ENCODE measurements around the gene CCM2.
"Not testable (repeated sequence)": the region's sequence is repeated elsewhere in the genome, so short reads cannot be mapped to it uniquely, and the experiment has no call there.

CCM2 gene

DNA sequence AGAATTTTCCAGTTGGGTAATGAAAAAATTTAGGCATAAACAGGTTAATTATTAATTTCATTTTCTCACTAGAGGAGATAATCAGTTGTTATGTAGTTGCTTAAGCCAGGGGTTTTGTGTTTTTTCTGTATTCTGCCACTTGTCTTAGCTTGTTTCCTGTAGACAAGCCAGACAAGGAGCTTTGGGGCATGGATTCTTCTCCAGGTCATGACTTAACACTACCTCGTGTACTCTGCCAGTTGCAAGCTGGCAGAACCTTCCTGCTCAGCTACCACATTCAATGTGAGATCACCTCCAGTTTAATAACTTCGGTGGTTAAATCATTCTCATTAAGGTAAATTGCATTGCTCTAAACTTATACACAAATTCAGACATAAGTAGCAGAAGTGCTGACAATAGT, 1.8 kb downstream of the CCM2 start:
- DNase-seq: no peak

DNA sequence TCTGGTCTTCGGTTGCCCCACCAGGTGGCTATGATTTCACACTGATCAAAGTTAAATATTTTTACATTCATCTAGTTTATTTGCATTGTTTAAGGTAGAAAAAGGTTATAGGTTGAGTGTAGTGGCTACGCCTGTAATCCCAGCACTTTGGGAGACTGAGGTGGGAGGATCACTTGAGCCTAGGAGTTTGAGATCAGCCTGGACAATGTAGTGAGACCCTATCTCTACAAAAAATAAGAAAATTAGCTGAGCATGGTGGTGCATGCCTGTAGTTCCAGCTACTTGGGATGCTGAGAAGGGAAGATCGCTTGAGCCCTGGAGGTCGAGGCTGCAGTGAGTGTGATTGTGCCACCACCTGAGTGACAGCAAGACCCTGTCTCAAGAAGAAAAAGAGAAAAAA, 3.8 kb downstream of the CCM2 start:
- DNase-seq: no peak

DNA sequence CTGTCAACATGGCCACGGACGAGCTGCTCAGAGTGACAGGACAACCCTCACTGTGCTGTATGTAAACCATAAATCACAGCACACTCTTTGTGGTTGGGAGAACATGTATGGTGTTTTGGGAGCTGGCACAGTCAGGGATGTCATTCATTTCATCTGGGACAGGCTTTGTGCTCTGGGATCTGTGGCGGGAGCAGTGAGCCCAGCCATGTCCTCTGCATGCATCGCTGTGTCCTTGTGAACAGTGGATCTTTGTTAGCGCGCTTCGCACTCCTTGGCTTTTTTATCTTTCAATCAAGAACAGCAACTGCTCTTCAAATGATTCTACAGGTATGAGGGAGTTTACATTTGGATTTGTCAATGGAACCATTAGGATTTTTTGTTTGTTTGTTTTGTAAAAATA, 7.1 kb downstream of the CCM2 start:
- DNase-seq: no peak

DNA sequence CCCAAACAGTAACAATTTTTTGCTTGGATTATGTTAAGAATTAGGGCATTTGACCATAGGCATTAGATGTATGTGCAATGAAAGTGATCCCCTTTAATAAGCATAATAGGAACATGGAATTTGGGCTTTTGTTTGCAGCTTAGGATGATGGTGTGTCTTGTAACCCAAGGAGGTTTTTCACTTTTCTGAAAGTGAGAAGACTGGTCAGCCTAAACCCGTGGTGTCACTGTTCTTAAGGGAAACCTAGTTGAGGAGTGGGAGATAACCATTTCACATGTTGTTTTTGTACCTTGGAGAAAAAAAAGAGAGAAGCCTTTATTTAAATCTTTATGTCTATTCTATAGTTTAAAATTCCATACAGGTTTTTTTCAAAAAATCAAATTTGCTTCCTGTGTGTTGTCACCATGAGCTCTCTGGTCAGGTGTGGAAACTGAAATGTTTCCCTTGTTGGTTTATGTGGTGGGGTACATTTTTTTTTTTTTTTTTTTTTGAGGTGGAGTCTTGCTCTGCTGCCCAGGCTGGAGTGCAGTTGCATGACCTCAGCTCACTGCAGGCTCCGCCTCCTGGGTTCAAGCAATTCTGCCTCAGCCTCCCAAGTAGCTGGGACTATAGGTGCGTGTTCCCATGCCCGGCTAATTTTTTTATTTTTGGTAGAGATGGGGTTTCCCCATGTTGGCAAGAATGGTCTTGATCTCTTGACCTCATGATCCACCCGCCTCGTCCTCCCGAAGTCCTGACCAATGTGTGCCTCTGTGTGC, 7.7 kb downstream of the CCM2 start:
- DNase-seq: no peak

DNA sequence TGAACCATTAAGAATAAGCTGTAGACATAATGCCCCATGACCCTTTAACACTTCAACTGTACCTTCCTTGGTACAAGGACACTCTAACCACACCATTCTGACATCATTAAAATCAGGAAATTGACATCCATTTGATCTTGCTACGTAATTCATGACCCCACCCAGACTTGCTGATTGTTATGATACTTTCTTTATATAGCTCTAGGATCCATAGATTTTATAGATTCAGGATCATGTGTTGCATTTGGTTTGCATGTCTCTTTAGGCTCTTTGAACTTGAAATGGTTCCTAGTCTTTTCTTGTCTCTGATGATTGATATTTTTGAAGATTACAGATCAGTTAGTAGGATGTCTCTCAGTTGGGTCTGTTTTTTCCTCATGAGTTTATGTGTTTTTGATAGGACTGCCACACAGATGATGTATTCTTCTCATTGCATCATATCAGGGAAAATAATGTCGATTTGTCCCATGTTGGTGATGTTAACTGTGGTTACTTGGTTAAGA, 13.5 kb downstream of the CCM2 start:
- no peak for DNase-seq

DNA sequence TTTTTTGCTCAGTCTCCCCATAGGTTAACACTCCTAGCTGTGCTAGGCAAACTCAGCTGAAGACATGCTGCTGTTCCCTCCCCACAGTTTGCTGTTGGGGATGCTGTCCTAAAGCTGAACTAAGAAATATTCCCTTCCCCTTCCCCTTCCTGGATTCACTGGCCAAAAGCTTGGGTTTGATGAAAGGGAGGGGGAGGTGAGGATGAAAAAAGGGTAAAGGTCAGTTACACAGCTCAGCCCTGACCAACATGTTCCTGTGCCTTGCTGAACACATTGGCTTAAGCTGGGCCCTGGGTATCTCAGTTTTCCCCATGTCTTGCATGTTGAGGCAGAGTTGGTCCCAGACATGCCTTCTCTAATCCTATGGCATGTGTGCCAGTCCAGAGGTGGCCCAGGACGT, 15.3 kb downstream of the CCM2 start:
- DNase-seq: no peak

DNA sequence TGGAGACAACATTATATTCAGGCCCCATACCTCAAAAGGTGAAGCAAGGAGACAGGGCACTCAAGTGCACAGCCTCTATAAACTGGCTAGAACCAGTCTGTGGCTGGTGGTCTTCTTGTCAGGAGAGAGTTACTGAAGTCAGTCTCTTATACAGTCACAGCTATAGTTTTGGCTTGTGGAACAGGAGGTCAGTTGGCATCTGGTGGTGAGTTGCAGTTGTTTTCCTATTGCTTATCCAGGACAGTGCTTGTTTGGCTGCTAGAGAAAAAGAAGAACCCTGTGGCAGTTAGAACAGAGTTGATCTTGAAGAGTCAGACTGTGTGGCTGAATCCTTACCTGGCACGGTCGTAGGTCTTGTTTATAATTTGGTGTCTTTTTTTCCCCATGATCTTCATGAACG, 17.3 kb downstream of the CCM2 start:
- DNase-seq: no peak

DNA sequence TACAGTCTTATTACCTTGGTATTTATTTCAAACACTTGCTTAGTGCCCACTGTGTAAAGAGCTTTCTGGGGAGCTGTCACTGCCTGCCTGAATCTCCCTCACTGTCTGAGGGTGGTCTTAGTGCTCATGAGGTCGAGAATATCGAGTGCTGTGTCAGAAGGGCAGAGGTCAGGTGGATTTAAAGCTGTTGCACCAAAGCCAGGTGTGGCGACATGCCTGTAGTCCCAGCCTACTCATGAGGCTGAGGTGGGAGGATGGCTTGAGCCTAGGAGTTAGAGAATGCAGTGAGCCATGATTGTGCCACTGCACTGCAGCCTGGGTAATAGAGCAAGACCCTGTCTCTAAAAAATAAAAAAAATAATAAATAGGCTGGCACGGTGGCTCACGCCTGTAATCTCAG, 20.9 kb downstream of the CCM2 start:
- DNase-seq: no peak

DNA sequence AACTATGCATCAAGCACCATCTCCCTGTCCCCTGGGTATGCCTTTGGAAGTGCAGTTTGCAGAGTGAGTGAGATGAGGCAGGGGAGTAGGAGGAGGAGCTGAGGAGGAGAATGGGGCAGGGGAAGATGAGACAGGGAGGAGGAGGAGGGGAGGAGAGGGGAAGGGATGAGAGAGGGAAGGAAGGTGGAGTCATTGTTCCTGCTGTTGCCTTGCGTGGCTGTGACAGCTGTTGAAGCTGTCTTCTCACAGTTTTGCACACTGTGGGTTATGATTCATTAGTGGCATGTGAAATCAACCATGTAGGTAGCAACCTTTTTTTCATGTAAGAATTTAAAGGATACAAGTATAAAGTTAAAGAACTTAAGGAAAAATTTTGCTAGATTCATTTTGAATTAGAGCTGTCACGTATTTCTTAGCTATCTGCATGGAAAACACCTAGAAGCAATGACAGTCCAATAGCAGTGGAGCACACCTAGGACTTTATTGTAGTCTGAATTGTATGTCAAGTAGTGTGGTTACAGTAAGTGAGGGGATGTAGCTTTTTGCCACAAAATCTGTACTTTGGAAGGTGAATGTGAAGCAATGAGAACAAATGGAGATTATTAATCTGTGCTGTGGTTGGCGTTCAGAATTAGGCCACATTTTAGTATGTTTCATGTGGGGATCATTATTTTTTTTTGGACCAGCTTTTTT, 21.7 kb downstream of the CCM2 start:
- no peak for DNase-seq

DNA sequence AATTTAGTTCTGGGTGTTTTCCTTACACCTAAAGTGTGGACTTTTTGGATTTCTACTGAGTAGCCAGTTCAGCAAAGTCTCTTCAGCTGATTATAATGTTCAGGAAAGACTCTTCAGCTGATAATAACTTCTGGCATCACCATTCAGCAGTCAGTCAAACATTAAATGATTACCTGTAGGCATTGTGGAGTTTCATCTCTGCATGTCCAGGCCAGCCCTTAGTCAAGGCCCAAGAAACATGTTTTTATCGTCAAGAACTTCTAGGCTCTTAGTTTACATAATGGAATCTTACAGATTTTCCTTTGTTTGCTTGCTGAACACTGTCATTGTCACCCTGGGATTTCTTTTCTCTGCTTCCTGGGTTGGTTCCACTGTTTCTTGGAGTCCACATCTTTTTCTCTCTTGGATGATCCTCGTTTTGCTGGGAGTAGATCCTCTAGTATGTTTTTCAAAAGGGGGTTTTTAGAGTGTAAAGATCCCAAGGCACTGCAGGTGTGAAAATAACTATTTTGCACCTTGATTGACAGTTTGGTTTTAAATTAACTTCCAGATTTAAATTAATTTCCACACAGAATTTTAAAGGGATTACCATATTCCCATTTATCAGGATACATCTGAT, 24.2 kb downstream of the CCM2 start:
- DNase-seq: no peak

DNA sequence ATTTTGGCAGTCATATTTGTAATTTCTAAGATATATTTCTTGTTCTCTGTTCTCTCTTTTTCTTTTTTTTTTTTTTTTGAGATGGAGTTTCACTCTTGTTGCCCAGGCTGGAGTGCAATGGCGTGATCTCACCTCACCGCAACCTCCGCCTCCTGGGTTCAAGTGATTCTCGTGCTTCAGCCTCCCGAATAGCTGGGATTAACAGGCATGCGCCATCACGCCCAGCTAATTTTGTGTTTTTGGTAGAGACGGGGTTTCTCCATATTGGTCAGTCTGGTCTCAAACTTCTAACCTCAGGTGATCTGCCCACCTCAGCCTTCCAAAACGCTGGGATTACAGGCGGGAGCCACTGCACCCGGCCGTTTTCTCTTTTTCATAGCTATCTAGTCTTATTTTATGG, 25.5 kb downstream of the CCM2 start:
- DNase-seq: not testable (repeated sequence)

DNA sequence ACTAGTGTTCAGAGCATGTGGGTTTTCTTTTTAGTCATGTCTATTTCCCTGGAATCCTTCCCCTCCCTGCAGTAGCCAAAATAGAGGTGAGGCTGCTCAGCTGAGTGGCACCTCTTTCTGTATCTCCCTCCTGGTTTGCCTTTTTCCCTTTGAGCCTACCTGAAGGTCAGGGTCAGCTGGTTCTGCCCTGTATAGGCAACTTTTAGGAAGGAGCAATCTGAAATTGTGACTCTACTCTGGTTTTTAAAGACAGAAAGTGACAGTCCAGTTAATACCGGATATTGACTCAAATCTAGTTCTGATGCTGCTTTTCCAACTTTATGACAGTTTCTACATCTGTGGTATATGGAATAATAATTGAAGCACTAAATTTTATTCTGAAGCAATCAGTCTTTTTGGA, 26.0 kb downstream of the CCM2 start:
- no peak for DNase-seq

DNA sequence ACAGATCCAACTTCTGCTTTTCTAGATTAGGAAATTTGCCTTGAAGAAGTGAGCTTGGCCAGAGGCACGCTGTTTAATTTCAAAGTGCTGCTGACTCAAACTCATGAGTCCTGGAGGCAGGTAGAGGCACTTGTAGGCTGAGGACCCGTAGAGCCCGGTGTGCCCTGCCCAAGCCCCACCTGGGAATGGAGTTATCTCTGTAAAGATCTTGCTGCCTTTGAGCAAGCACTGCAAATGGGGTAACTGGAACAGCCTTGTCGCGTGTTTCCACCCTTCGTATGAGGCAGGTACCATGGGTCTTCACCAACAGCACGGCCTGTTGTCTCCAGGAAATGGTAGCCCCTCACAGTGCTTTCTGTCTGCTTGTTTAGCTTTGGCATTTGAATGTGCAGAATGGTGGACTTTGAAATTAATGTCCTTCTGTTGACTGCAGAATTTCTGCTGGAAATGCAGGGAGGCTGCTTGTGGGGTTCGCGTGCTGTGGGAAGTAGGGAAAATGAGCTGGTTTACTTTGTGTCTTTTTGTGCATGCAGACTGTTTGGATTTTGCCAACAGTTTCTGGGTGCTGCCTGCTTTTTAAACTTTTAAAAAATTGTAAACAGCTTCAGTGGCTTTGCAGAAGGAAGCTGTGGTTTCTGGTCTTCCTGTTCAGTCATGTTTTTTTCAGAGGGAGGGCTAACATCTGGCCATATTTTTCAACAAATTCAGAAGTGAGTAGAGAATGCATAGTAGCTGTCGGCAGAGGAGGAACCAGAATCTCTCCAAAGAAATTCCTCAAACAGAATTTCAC, 27.2 kb downstream of the CCM2 start:
- no peak for DNase-seq

DNA sequence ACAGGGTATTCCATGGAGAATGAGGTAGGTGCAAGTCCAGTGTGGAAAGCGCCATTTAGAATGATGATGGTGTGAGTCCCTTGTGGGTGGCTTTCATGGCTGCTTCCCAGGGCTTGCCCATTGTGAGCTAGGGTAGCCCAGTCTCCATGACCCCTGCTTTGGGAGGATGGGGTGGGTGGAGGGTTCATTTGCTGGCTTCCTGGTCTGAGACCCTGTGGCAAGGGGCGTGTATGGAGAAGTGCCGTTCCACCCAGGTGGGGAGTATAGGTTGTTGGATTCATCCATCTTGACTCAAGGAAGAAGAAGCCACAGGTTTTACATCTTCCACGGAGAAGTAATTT, 27.7 kb downstream of the CCM2 start:
- DNase-seq: no peak

DNA sequence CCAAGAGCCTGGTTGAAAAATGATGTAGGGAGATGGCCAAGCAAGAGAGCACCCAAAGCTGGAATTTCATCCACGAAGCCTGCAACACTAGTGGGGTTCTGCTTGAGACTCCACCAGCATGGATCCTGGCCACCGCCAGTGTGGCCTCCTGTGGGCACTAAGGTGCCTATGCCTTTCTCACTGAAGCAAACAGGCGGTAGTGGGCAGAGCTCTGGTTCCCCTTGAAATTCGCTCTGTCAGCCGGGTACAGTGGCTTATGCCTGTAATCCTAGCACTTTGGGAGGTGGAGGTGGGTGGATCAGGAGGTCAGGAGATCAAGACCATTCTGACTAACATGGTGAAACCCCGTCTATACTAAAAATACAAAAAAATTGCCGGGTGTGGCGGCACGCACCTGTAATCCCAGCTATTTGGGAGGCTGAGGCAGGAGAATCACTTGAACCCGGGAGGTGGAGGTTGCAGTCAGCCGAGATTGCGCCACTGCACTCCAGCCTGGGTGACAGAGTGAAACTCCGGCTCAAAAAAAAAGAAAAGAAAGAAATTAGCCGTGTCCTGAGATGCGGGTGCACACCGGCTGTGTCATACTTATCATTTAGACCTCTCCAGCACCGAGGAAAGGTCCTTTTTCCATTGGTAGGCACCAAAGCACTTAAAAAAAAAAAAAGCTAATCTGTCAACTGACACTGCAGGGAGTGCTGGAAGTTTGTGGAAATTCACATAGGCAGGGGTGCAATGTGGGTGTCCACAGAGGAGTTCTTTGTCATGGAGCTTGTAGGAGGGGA, 28.3 kb downstream of the CCM2 start:
- no peak for DNase-seq

DNA sequence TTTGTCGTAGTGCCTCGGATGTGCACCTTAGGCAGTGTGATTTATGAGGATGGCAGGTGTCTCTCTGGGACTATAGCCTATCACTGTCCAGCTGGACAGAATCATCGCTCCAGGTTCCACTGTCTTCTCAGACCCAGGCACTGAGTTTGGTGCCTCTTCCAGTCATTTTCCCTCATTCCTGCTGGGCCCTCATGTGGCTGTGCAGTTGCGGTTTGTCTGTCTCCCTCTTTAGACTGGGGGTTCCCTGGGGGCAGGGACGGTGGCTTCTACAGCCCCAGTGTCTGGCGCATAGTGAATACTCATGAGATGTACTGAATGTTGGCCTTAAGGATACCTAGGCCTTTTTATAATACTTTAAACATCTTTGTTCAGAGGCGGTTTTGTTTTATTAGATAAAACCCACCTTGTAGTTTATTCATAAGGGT, 28.9 kb downstream of the CCM2 start:
- no peak for DNase-seq

DNA sequence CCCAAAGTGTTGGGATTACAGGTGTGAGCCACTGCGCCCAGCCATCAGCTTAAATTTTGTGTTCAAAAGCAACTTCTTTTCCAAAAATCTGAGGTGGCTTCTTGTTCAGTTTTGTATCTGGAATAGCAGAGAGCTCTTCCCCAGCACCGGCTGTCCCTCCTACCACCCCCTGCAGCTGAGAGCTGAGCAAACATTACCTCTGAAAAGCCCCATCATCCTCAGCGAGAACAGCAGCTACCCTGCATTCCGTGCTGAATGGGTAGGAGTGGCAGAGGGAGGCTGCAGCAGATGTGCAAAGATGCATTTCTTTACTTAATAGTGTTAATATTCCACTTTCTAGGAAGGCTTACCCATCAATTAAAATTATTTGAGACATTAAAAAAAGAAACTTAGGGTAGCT, 31.8 kb downstream of the CCM2 start:
- peak; percentile 42 for DNase-seq

DNA sequence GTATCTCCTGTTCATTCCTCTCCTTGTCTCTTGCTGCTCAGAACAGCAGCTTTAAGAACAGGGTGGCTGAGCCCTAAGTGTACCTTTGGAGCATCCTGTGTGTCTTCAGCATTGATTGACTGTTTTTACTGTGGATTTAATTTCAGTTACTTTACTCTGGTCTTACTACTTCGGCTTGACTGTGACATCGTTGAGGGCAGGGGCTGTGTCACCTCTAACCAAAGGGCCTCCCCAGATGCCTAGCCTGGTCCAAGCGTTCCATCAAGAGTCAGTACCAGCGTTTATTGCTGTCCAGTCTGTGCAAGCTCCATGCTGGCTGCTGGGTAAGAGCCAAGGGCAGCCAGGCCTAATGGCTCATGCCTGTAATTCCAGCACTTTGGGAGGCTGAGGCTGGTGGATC, 32.4 kb downstream of the CCM2 start:
- DNase-seq: no peak

DNA sequence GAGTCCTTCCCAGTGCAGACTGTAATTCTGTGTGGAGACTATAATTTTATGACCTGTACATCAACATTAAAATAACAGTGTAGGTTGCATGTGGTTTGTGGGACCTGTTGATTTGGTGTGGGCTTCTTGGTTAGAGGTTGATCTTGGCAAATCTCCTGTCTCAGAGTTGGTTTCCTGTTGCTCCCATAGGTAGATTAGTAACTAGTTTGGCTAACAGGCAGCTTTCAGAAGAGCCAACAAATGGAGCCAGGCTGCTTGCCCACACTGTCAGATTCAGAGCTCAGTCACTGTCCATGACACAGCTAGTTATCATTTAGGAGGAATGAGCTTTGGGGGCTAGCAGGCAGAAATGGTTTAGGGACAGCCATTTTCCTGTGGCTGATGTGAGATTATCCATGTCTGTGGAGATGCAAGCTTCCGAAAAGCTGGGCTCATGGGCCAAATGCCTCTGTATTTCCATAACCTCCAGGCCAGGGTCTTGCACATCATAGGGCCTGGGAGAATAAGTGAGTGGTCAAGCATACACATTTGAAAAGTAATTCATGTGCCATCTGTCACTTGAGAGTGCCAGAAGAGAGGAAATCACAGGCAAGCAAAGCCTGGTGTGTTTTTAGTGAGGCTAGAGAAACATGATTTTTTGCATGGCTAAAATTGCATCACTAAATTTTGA, 33.4 kb downstream of the CCM2 start:
- DNase-seq: no peak

DNA sequence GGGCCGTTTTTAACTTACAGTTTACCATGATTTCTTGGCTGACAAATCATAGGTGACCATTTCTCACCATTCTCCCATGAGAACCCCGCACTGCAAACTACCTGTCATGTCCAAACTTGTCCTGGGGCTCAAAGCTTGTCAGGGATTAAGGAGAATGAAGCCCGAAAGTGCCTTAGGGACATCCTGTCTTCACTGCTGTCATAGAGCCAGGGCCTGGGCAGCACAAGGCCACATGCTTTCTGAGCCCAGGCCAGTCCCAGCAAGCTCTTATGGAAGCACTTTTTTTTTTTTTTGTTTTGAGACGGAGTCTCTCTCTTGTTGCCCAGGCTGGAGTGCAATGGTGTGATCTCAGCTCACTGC, 33.9 kb downstream of the CCM2 start:
- DNase-seq: no peak

DNA sequence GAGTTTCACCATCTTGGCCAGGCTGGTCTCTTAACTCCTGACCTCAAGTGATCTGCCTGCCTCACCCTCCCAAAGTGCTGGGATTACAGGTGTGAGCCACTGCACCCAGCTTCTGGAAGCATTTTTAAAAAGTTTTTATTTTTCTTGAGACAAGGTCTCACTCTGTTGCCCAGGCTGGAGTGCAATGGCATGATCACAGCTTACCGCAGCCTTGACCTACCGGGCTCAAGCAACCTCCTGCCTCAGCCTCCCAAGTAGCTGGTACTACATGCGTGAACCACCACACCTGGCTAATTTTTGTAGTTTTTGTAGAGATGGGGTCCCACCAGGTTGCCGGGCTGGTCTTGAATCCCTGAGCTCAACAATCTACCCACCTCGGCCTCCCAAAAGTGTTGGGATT, 34.7 kb downstream of the CCM2 start:
- not testable (repeated sequence) for DNase-seq

DNA sequence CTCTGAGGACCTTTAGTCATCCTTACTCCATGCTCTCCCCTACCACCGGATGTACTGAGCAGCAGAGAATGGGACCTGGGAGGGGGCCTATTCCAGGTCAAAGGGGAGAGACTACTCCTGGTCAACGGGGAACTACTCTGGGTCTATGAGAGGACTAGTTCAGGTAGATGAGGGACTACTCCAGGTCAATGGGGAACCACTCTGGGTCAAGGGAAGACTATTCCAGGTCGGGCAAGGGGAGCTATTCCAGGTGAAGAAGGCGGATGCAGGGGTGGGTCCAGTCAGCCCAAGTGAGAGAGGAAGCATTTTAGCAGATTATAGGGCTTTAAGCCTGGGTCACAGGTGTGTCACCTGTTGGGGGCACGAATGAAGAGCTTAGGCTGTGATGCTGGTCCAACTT, 35.4 kb downstream of the CCM2 start:
- DNase-seq: no peak
